HG03103 (cell line): ENCODE measurements around the gene ETS2.
"Not testable (repeated sequence)": the region's sequence is repeated elsewhere in the genome, so short reads cannot be mapped to it uniquely, and the experiment has no call there.

Experiments
- ATAC-seq: cut with Tn5 transposase; IDR thresholded peaks from one replicate; pipeline ENCODE4 v1.9.1; 2021; ENCODE audit warnings: low read depth; ENCODE audit not compliant: unreplicated experiment

ETS2 gene

DNA sequence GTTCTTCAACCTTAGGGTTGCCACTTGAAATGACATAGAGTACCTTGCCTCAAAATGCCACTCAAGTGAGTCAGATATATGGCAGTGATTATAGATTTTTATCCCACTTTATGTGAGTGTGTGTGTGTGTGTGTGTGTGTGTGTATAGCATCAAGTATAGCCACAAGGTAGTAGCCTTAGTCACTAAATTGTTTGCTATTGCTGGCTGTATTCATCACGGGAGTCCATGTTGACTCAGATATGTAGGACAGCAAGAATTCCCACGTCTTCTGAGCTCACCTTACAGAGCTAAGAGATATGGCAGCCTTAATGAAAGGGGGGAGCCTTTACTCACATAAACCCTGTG lies 9.3 kb downstream of the ETS2 start:
- no peak for ATAC-seq

DNA sequence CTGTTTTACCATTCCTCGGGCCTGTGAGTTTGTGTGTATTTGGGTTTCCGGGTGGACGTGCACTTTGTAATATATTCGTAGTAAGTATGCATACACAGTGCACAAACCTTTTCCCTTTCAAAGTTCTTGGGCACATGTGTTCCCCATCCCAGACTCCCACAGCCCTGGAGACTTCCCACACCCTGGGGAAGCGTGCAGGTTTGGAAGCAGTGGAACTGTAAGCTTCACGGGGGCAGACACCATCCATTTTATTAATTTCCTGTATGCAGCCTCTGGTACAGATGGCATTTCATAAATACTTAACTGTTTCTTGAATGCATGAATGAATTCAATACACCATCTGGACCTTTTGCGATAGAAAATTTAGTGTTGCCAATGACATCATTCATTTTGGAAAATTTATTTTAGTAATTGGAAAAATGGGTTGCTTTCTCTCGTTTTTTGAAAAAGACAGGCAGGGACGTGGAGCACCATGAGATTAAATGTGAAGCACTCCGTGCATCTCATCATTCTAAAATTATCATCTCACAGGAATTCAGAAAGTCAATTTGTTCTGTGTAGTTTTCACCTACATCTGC lies 10.8 kb downstream of the ETS2 start:
- no peak for ATAC-seq

- ATAC-seq = no peak
Measured at GRCh38 chr21:38817371-38818324, 11.9 kb downstream of the ETS2 start.

DNA sequence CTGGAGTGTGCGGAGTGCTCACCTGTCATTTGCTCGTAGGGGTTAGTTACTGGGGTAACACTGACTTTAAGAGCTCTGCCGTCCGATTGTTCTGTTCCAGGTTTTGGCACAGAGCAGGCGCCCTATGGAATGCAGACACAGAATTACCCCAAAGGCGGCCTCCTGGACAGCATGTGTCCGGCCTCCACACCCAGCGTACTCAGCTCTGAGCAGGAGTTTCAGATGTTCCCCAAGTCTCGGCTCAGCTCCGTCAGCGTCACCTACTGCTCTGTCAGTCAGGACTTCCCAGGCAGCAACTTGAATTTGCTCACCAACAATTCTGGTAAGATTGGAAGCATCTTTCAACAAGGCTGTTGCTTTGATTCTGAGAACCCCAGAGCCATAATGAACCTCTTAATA lies 12.6 kb downstream of the ETS2 start:
- no peak for ATAC-seq

GRCh38 chr21:38819051-38819718 lies 13.5 kb downstream of the ETS2 start:
- no peak for ATAC-seq

DNA sequence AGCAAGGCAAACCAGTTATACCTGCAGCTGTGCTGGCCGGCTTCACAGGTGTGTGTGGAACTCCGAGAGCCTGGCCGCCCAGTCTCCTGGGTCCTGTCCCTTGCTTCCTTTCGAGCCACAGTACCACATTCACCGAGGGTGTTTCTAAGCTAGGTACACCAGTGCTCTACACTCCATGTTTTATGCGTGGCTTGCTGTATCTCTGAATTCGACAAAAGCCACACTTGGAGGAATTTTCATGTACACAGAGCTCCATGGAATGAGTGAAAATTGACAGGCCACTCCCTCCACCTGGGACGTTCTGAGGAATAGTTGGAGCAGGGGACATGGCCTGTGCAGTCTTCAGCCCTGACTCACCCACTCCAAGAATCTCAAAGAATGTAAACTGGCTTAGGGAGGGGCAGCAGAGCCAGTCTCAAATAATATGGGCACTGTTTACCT lies 14.0 kb downstream of the ETS2 start:
- no peak for ATAC-seq

- ATAC-seq = no peak
Measured at GRCh38 chr21:38820471-38821239, 14.9 kb downstream of the ETS2 start.

DNA sequence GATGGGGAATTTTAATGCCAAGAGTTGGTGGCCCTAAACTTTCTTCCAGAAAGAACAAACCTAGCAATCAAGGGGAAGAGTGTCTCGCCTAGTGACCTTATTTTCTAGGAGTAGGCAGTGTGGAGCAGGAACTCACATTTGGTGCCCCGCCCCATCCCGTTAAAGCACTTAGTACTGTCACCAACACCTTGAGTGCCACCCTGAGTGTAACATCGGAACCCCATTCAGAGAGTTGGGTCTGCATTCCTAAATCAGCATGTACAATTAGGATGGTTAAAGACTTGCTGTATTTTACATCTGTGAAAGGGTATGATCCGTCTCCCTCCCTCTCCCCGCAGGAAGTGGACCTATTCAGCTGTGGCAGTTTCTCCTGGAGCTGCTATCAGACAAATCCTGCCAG lies 15.5 kb downstream of the ETS2 start:
- ATAC-seq = no peak

DNA sequence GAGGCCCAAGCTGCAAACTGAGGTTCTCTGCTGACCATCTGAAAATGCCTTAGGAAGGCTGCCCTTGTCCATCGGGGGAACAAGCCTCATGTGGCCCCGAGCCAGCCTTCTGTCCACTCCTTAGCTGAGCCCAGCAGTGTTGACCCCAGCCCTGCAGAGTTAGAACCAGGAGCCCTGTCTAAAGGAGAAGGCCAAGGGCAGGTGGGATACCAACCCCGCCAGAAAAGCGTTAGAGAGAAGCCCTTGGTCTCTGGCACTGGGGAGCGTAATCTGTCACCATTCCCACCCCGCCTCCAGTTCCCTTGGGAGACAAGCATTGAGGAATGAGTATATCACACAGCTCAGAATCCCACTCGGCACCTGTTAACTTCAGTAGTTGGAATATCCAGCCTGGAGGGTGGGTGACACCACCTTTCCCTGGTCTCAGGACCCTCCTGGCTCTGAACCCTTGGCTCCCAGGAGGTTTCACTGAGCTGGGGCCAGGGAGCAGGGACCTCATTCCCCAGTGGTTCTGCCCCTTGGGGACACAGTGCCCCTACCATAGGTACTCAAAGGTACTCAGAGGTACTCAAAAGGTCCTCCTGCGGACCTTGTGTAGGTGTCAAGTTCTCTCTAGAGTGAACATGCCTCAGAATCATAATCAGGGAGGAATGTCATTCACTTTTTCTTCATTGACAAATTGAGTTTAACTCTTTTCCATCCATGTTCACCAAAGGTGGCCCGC lies 16.4 kb downstream of the ETS2 start:
- ATAC-seq = no peak

DNA sequence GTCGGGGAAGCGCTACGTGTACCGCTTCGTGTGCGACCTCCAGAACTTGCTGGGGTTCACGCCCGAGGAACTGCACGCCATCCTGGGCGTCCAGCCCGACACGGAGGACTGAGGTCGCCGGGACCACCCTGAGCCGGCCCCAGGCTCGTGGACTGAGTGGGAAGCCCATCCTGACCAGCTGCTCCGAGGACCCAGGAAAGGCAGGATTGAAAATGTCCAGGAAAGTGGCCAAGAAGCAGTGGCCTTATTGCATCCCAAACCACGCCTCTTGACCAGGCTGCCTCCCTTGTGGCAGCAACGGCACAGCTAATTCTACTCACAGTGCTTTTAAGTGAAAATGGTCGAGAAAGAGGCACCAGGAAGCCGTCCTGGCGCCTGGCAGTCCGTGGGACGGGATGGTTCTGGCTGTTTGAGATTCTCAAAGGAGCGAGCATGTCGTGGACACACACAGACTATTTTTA lies 17.1 kb downstream of the ETS2 start:
- no peak for ATAC-seq

DNA sequence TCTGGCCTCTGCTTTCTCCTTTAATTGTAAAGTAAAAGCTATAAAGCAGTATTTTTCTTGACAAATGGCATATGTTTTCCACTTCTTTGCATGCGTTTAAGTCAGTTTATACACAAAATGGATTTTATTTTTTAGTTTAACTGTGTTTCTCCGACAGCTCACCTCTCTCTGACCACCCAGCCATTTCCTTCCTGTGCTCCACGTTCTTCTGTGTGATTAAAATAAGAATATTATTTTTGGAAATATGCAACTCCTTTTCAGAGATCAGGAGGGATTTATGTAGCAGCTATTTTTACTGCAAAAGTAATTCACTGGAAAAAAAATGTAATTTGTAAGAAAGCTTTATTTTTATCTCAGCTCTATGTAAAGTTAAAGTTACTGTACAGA lies 18.0 kb downstream of the ETS2 start:
- no peak for ATAC-seq

DNA sequence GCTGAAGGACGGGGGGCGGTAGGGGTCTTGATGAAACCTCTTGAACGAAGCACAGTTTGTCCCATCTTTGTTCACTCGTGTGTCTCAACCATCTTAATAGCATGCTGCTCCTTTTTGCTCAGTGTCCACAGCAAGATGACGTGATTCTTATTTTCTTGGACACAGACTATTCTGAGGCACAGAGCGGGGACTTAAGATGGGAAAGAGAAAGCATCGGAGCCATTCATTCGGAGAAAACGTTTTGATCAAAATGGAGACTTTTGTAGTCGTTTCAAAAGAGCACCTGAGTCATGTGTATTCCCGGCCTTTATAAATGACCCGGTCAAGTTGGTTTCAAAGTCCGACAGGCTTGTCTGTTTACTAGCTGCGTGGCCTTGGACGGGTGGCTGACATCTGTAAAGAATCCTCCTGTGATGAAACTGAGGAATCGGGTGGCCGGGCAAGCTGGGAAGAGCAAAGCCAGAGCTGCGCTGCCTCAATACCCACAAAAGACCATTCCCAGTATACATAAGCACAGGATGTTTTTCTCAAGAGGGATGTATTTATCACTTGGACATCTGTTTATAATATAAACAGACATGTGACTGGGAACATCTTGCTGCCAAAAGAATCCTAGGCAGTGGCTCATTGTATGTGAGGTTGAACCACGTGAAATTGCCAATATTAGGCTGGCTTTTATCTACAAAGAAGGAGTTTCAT lies 18.5 kb downstream of the ETS2 start:
- ATAC-seq = no peak

DNA sequence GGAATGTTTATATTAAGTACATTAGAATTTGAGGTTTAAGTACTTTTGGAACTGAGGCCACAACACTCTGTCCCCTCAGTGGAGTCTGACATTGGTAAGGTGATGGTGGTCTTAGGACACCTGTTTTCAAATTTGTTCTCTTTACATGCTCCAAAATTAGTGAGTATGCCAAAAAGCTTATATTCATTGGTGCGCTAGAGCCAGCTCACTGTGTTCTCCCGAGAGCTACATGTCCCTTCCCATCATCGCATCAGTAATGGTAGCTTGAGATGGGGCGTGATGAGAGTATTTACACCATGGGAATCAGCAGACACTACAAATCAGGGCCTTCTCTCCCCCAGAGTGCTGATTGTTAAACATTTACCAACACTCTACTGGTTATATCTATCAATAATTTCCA lies 19.5 kb downstream of the ETS2 start:
- no peak for ATAC-seq

DNA sequence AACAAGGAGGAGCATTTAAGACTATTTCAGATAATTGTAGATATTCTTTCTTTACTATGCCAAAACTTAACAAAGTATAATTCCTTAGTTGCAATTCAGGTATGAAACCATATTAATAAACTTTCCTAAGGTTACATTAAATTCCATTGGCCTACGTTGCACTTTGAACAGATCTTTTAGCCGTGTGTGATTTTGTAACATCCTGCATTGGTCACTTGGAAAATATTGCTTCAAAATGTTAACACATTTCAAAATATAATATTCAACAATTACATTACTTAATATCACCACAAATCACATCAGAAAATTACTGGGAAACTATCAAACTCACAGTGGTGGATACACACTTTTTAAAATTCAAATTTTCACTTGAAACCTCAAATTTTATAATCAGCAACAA lies 20.2 kb downstream of the ETS2 start:
- ATAC-seq = no peak

- not testable (repeated sequence) for ATAC-seq
Measured at GRCh38 chr21:38828111-38828510, 22.4 kb downstream of the ETS2 start.

GRCh38 chr21:38830671-38831525 lies 25.2 kb downstream of the ETS2 start:
- peak; percentile 77 for ATAC-seq

GRCh38 chr21:38831526-38832467 lies 26.1 kb downstream of the ETS2 start:
- ATAC-seq = peak; percentile 93

DNA sequence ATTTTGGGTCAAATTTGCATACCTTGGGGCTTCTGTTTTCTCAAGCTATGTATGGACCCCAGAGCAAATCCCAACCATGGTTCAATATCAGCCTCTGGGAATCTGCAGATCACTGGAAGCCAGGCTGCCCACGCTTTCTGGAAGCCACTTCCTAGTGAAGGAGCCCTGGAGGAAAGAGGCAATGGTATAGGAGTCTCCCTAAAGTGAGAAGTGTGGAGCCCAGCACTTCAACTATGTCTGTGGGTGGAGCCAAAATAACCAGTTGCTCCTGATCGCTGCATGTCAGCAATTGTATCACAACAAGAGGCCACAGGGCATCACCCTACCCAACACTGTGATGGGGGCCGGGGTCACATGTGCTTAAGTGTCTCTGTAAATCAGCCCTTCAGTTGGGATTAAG lies 26.9 kb downstream of the ETS2 start:
- no peak for ATAC-seq
